Mesothelial cell of epicardium (in vitro differentiated cells): ENCODE measurements around the gene FAM193A. TPM values are rescaled to one million over a fixed set of nuclear protein-coding genes. Genes with fewer than 3 reads are reported as not detected.
A peak's percentile ranks its signal among the peaks of the same experiment; 100 is the strongest.

ENCODE experiments used
- DNase-seq, 2 experiments: peaks; one replicate each; pipeline ENCODE4 v3.0.0; 2021; ENCODE audit warnings: low spot score in 2 of 2; ENCODE audit not compliant: unreplicated experiment in 2 of 2
- H3K27ac Mint-ChIP-seq: 2 replicates; pipeline ENCODE4 v1.8.0; 2021; ENCODE audit warnings: mixed read lengths
- H3K27me3 Mint-ChIP-seq: 2 replicates; pipeline ENCODE4 v1.8.0; 2021; ENCODE audit warnings: low read depth, mixed read lengths
- H3K36me3 Mint-ChIP-seq: 2 replicates; pipeline ENCODE4 v1.8.0; 2021; ENCODE audit warnings: mixed read lengths
- H3K4me1 Mint-ChIP-seq: 2 replicates; pipeline ENCODE4 v1.8.0; 2021; ENCODE audit warnings: mixed read lengths
- H3K4me3 Mint-ChIP-seq: 2 replicates; pipeline ENCODE4 v1.8.0; 2021; ENCODE audit warnings: mild to moderate bottlenecking, moderate library complexity, mixed read lengths
- H3K9me3 Mint-ChIP-seq: 2 replicates; pipeline ENCODE4 v1.8.0; 2021; ENCODE audit warnings: mixed read lengths
- CTCF ChIP-seq: fragments of 200-600 bp; sonication (generic); IDR thresholded peaks from one replicate; pipeline ENCODE4 v1.5.0; 2021; ENCODE audit warnings: antibody characterized with exemption; ENCODE audit not compliant: unreplicated experiment
- total RNA-seq: library from RNA; stranded (reverse); gene quantifications from 3 replicates; pipeline ENCODE4 v1.2.1, GENCODE V29; 2021

The FAM193A gene
- total RNA-seq, 1 donor from 2014 or later: 48.1 TPM

- Mint-ChIP-seq H3K27me3 (no peaks in the 10 kb centered on the region), H3K9me3 (no peaks in the 10 kb centered on the region), H3K4me3 (no peak overlapping the region), H3K27ac (peak overlapping the region; percentile 79), H3K36me3 (peaks cover 8% of the 10 kb centered on the region), H3K4me1 (peaks cover 36% of the 10 kb centered on the region)
- no peak for TF ChIP-seq CTCF
- no peak for DNase-seq
These were observed 37.6 kb downstream of the FAM193A start for GRCh38 chr4:2574009-2574408.

GRCh38 chr4:2574863-2575262, 38.4 kb downstream of the FAM193A start:
- Mint-ChIP-seq H3K27me3 (no peaks in the 10 kb centered on the region), H3K4me3 (no peak overlapping the region), H3K4me1 (peaks cover 36% of the 10 kb centered on the region), H3K36me3 (peaks cover 12% of the 10 kb centered on the region), H3K9me3 (peaks cover 3% of the 10 kb centered on the region), H3K27ac (peak overlapping the region; percentile 71)
- no peak for DNase-seq
- TF ChIP-seq CTCF: no peak

- H3K27ac Mint-ChIP-seq: no peak overlapping the region
- no peak for TF ChIP-seq CTCF
- peaks cover 12% of the 10 kb centered on the region for H3K9me3 Mint-ChIP-seq
- H3K4me1 Mint-ChIP-seq: peaks cover 29% of the 10 kb centered on the region
- no peak for DNase-seq
- no peak overlapping the region for H3K4me3 Mint-ChIP-seq
- H3K27me3 Mint-ChIP-seq: no peaks in the 10 kb centered on the region
- peaks cover 21% of the 10 kb centered on the region for H3K36me3 Mint-ChIP-seq
These were observed 39.8 kb downstream of the FAM193A start for GRCh38 chr4:2576290-2576689.

- no peak for DNase-seq
- peak overlapping the region; percentile 40 for H3K27ac Mint-ChIP-seq
- peaks cover 12% of the 10 kb centered on the region for H3K9me3 Mint-ChIP-seq
These were observed 41.7 kb downstream of the FAM193A start for GRCh38 chr4:2578106-2578505.

GRCh38 chr4:2579910-2580309, 43.5 kb downstream of the FAM193A start:
- H3K27me3 Mint-ChIP-seq: no peaks in the 10 kb centered on the region
- no peak overlapping the region for H3K27ac Mint-ChIP-seq
- H3K9me3 Mint-ChIP-seq: peaks cover 12% of the 10 kb centered on the region
- no peak for TF ChIP-seq CTCF
- no peak for DNase-seq
- no peak overlapping the region for H3K4me3 Mint-ChIP-seq
- peaks cover 25% of the 10 kb centered on the region for H3K36me3 Mint-ChIP-seq
- peaks cover 16% of the 10 kb centered on the region for H3K4me1 Mint-ChIP-seq

More at GRCh38 chr4:2578106-2578505, 41.7 kb downstream of the FAM193A start:
- peaks cover 25% of the 10 kb centered on the region for H3K36me3 Mint-ChIP-seq
- peaks cover 23% of the 10 kb centered on the region for H3K4me1 Mint-ChIP-seq
- no peak overlapping the region for H3K4me3 Mint-ChIP-seq
- no peaks in the 10 kb centered on the region for H3K27me3 Mint-ChIP-seq
- no peak for TF ChIP-seq CTCF

GRCh38 chr4:2583092-2583491, 46.6 kb downstream of the FAM193A start:
- no peak for TF ChIP-seq CTCF
- DNase-seq: no peak
- H3K36me3 Mint-ChIP-seq: peaks cover 19% of the 10 kb centered on the region
- peak overlapping the region; percentile 53 for H3K27ac Mint-ChIP-seq
- H3K4me1 Mint-ChIP-seq: peaks cover 12% of the 10 kb centered on the region
- H3K4me3 Mint-ChIP-seq: peak overlapping the region; percentile 7
- H3K9me3 Mint-ChIP-seq: peaks cover 12% of the 10 kb centered on the region
- no peaks in the 10 kb centered on the region for H3K27me3 Mint-ChIP-seq
